ENCODE measurements around the gene EZR. TPM values are rescaled to one million over a fixed set of nuclear protein-coding genes. Genes with fewer than 3 reads are reported as not detected.

EZR gene
- total RNA-seq, 1 experiment from 2014 or later = 1,402 TPM

- TF ChIP-seq CTCF (IDR thresholded peaks at IDR 0.05 in 2 of 3, conservative IDR thresholded peaks at IDR 0.05 in 1 of 3; ENCODE audit: borderline replicate concordance in 1 of 3, insufficient read depth in 1 of 3, low read depth in 2 of 3, low read length in 2 of 3) = no peak
- no peak for TF ChIP-seq SIN3A (IDR thresholded peaks at IDR 0.05; ENCODE audit: low read depth)
- peak; percentile 50 for TF ChIP-seq POLR2AphosphoS5 (IDR thresholded peaks at IDR 0.05; ENCODE audit: low read depth, low read length)
- no peak for TF ChIP-seq FOSL1 (IDR thresholded peaks at IDR 0.05; ENCODE audit: low read depth)
- no peak for TF ChIP-seq ZFX (IDR thresholded peaks at IDR 0.05)
- Histone ChIP-seq H3K79me2 (ENCODE audit: insufficient read depth, low read length) (peaks cover 100% of the 10 kb centered on the region), H2AFZ (ENCODE audit: low read depth, low read length, poor library complexity, severe bottlenecking) (no peak overlapping the region), H3K4me2 (ENCODE audit: low read length) (peak overlapping the region; percentile 20; the same call in 1 of the 2 replicates), H3K36me3 (ENCODE audit: control insufficient read depth in 1 of 2, insufficient read depth in 2 of 2, low read length in 2 of 2) (peaks cover 62 to 95% of the 10 kb centered on the region in 2 experiments), H4K20me1 (ENCODE audit: insufficient read depth) (peaks cover 55% of the 10 kb centered on the region; the same call in 1 of the 2 replicates), H3K9ac (ENCODE audit: low read length) (no peak overlapping the region), H3K9me2 (ENCODE audit: insufficient read depth) (no peaks in the 10 kb centered on the region), H3K9me3 (ENCODE audit: control insufficient read depth in 1 of 2, insufficient read depth in 1 of 2, low read depth in 1 of 2, low read length in 2 of 2) (no peaks in the 10 kb centered on the region), H3K4me1 (ENCODE audit: control insufficient read depth in 1 of 2, insufficient read depth in 2 of 2, low read length in 2 of 2) (peaks cover 29 to 98% of the 10 kb centered on the region in 2 experiments), H3K27me3 (ENCODE audit: insufficient read depth, low read length) (no peaks in the 10 kb centered on the region), H3K27ac (ENCODE audit: low read depth, low read length) (peak overlapping the region; percentile 29; the same call in 1 of the 2 replicates), H3K4me3 (replicated peaks in 1 of 2; ENCODE audit: low read depth in 1 of 2, low read length in 2 of 2) (no peak overlapping the region)
- CTCF ChIA-PET = no interaction called here
- intact Hi-C loops (cut with micrococcal nuclease) = no loop called here
- RAD21 ChIA-PET (ENCODE audit: low non-redundant PET in 1 of 2, low total read pairs in 2 of 2, uncharacterized antibody in 2 of 2, unreplicated experiment in 2 of 2) = no interaction called here
- DNase-seq (ENCODE audit: low read depth, low spot score) = no peak
- BruUV-seq (replicated peaks) = no TSS peak
- POLR2A ChIA-PET = no interaction called here
- no peak for ATAC-seq
These were observed 43.3 kb downstream of the EZR start for GRCh38 chr6:158775832-158776231.

- Histone ChIP-seq H3K27me3 (ENCODE audit: insufficient read depth, low read length) (no peaks in the 10 kb centered on the region), H2AFZ (ENCODE audit: low read depth, low read length, poor library complexity, severe bottlenecking) (no peak overlapping the region), H3K9ac (ENCODE audit: low read length) (peak overlapping the region; percentile 29; the same call in 1 of the 2 replicates), H3K27ac (ENCODE audit: low read depth, low read length) (peak overlapping the region; percentile 3; the same call in 1 of the 2 replicates), H4K20me1 (ENCODE audit: insufficient read depth) (peaks cover 52% of the 10 kb centered on the region; the same call in 1 of the 2 replicates), H3K79me2 (ENCODE audit: insufficient read depth, low read length) (peaks cover 100% of the 10 kb centered on the region), H3K4me3 (replicated peaks in 1 of 2; ENCODE audit: low read depth in 1 of 2, low read length in 2 of 2) (no peak overlapping the region), H3K4me1 (ENCODE audit: control insufficient read depth in 1 of 2, insufficient read depth in 2 of 2, low read length in 2 of 2) (peaks cover 21 to 98% of the 10 kb centered on the region in 2 experiments), H3K9me2 (ENCODE audit: insufficient read depth) (no peaks in the 10 kb centered on the region), H3K9me3 (ENCODE audit: control insufficient read depth in 1 of 2, insufficient read depth in 1 of 2, low read depth in 1 of 2, low read length in 2 of 2) (no peaks in the 10 kb centered on the region), H3K4me2 (ENCODE audit: low read length) (peak overlapping the region; percentile 20; the same call in 1 of the 2 replicates), H3K36me3 (ENCODE audit: control insufficient read depth in 1 of 2, insufficient read depth in 2 of 2, low read length in 2 of 2) (peaks cover 66 to 95% of the 10 kb centered on the region in 2 experiments)
- no TSS peak for BruUV-seq (replicated peaks)
- CTCF ChIA-PET = no interaction called here
- no peak for ATAC-seq
- RAD21 ChIA-PET (ENCODE audit: low non-redundant PET in 1 of 2, low total read pairs in 2 of 2, uncharacterized antibody in 2 of 2, unreplicated experiment in 2 of 2) = no interaction called here
- intact Hi-C loops (cut with micrococcal nuclease) = no loop called here
- no peak for TF ChIP-seq FOSL1 (IDR thresholded peaks at IDR 0.05; ENCODE audit: low read depth)
- no peak for TF ChIP-seq SP1 (IDR thresholded peaks at IDR 0.05; ENCODE audit: low read depth)
- TF ChIP-seq POLR2AphosphoS5 (IDR thresholded peaks at IDR 0.05; ENCODE audit: low read depth, low read length) = no peak
- DNase-seq (ENCODE audit: low read depth, low spot score) = no peak
- POLR2A ChIA-PET = no interaction called here
These were observed 44.3 kb downstream of the EZR start for GRCh38 chr6:158774717-158775449.

Data from HCT116 (cell line).